ENCODE results near the gene AMH.

The AMH gene

GRCh38 chr19:2237051-2237868 lies 11.9 kb upstream of the AMH start (continued):
- TF ChIP-seq ZNF677 (tag by site-specific recombination; IDR thresholded peaks at IDR 0.05) (no peak), ZNF555 (tag by site-specific recombination; conservative IDR thresholded peaks at IDR 0.05) (no peak), ZBTB1 (tag by site-specific recombination; IDR thresholded peaks at IDR 0.05) (no peak), ZNF610 (tag by site-specific recombination; IDR thresholded peaks at IDR 0.05; ENCODE audit: borderline replicate concordance) (no peak), ZNF704 (tag by site-specific recombination; IDR thresholded peaks at IDR 0.05) (no peak), ZNF830 (tag by site-specific recombination; IDR thresholded peaks at IDR 0.05; ENCODE audit: low read depth) (no peak), ZNF223 (tag by site-specific recombination; IDR thresholded peaks at IDR 0.05) (no peak), ZBTB48 (tag by site-specific recombination; IDR thresholded peaks at IDR 0.05) (no peak), ZNF585B (tag by site-specific recombination; IDR thresholded peaks at IDR 0.05) (no peak), ZNF37A (tag by site-specific recombination; IDR thresholded peaks at IDR 0.05) (no peak), ZNF791 (tag by site-specific recombination; IDR thresholded peaks at IDR 0.05) (no peak), ZNF624 (tag by site-specific recombination; IDR thresholded peaks at IDR 0.05) (no peak), ZNF600 (tag by site-specific recombination; IDR thresholded peaks at IDR 0.05) (no peak), ZNF544 (tag by site-specific recombination; IDR thresholded peaks at IDR 0.05) (no peak), ZSCAN5A (tag by site-specific recombination; IDR thresholded peaks at IDR 0.05) (no peak), ZNF501 (tag by site-specific recombination; IDR thresholded peaks at IDR 0.05) (no peak), ZBTB44 (tag by site-specific recombination; IDR thresholded peaks at IDR 0.05) (no peak), SP3 (tag by site-specific recombination; IDR thresholded peaks at IDR 0.05) (peak; percentile 55; the same call in 1 of the 2 replicates), ZBTB7A (tag by site-specific recombination; IDR thresholded peaks at IDR 0.05; ENCODE audit: low read depth) (no peak; the same call in 1 of the 2 replicates), SCRT2 (tag by site-specific recombination; IDR thresholded peaks at IDR 0.05) (no peak), BCL11B (tag by site-specific recombination; IDR thresholded peaks at IDR 0.05; ENCODE audit: low read depth) (0 out of 2 replicates have a peak, but pooled peaks have one; percentile 38), ZBTB20 (tag by site-specific recombination; IDR thresholded peaks at IDR 0.05) (no peak), ZNF354C (tag by site-specific recombination; IDR thresholded peaks at IDR 0.05; ENCODE audit: borderline replicate concordance, low read depth) (no peak), ZFP37 (tag by site-specific recombination; IDR thresholded peaks at IDR 0.05) (no peak), MYNN (tag by site-specific recombination; IDR thresholded peaks at IDR 0.05; ENCODE audit: borderline replicate concordance) (no peak), ZNF280D (tag by site-specific recombination; IDR thresholded peaks at IDR 0.05) (no peak; the same call in 1 of the 2 replicates), ZFP3 (tag by site-specific recombination; IDR thresholded peaks at IDR 0.05; ENCODE audit: low read depth) (no peak), ZNF140 (tag by site-specific recombination; IDR thresholded peaks at IDR 0.05) (0 out of 2 replicates have a peak, but pooled peaks have one; percentile 11), ZNF776 (tag by site-specific recombination; IDR thresholded peaks at IDR 0.05; ENCODE audit: borderline replicate concordance) (no peak), GLIS1 (tag by site-specific recombination; IDR thresholded peaks at IDR 0.05) (no peak), ZNF529 (tag by site-specific recombination; IDR thresholded peaks at IDR 0.05; ENCODE audit: insufficient replicate concordance) (no peak), ZNF248 (tag by site-specific recombination; IDR thresholded peaks at IDR 0.05) (no peak)
- TF ChIP-seq, protein P1, sequence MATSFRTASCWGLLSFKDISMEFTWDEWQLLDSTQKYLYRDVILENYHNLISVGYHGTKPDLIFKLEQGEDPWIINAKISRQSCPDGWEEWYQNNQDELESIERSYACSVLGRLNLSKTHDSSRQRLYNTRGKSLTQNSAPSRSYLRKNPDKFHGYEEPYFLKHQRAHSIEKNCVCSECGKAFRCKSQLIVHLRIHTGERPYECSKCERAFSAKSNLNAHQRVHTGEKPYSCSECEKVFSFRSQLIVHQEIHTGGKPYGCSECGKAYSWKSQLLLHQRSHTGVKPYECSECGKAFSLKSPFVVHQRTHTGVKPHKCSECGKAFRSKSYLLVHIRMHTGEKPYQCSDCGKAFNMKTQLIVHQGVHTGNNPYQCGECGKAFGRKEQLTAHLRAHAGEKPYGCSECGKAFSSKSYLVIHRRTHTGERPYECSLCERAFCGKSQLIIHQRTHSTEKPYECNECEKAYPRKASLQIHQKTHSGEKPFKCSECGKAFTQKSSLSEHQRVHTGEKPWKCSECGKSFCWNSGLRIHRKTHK (tag by site-specific recombination; IDR thresholded peaks at IDR 0.05): no peak

Data from HEK293 (cell line).